Measurements from ENCODE around the gene KIF7.

KIF7 gene

DNA sequence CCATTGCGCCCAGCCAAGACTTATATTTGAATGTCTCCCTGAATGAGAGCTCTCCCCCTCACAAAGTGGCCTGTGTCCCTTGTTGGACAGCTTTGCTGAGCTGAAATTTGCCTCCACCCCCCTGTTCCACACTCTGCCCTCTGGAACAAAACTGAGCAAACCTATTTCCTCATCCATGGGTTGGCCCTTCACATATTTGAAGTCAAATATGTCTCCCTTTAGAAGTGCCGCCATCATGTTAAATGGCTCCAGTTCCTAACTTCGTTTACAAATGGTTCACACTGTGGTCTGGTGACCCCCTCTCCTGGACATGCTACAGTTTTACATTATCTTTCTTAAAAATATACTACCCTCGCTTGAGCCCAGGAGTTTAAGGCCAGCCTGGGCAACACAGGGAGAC lies 19.3 kb upstream of the KIF7 start:
- no peak for DNase-seq (ENCODE audit: low read depth in 2 of 2)
- TF ChIP-seq CTCF (IDR thresholded peaks at IDR 0.05; ENCODE audit: low read depth, low read length): no peak
- H3K4me3 ChIP-seq (replicated peaks in 1 of 2; ENCODE audit: low read depth in 2 of 2, low read length in 2 of 2): no peak overlapping the region

GRCh38 chr15:89673165-89673512 lies 17.9 kb upstream of the KIF7 start:
- peak; percentile 50 for TF ChIP-seq CTCF (IDR thresholded peaks at IDR 0.05; ENCODE audit: low read depth, low read length)
- H3K4me3 ChIP-seq (replicated peaks in 1 of 2; ENCODE audit: low read depth in 2 of 2, low read length in 2 of 2): no peak overlapping the region
- peak; percentile 24 to 36 for DNase-seq (ENCODE audit: low read depth in 2 of 2)

GRCh38 chr15:89672221-89673164 lies 17.2 kb upstream of the KIF7 start:
- TF ChIP-seq CTCF (IDR thresholded peaks at IDR 0.05; ENCODE audit: low read depth, low read length): no peak
- no peak overlapping the region for H3K4me3 ChIP-seq (replicated peaks in 1 of 2; ENCODE audit: low read depth in 2 of 2, low read length in 2 of 2)
- DNase-seq (ENCODE audit: low read depth in 2 of 2): peak; percentile 48 to 77

DNA sequence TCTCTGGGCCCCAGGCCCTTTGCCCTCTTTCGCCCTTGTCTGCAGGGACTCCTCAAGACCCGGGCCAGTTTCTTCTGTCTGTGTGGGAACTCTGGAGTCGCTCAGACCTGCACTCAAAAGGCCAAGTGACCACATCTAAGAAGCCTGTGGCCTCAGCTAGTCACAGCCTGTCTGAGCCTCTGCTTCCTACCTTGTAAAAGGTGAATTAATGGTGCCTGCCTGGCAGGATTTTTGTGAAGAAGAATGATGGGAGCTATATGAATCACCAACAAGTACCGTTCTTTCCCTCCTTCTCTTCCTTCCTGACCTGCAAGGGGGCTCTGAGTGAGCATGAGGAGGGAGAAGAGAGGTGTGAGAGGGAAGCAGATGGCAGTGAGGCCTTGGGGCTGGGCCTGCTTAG lies 16.4 kb upstream of the KIF7 start:
- no peak overlapping the region for H3K4me3 ChIP-seq (replicated peaks in 1 of 2; ENCODE audit: low read depth in 2 of 2, low read length in 2 of 2)
- TF ChIP-seq CTCF (IDR thresholded peaks at IDR 0.05; ENCODE audit: low read depth, low read length): no peak
- no peak for DNase-seq (ENCODE audit: low read depth in 2 of 2)

- no peak for TF ChIP-seq CTCF (IDR thresholded peaks at IDR 0.05; ENCODE audit: low read depth, low read length)
- DNase-seq (ENCODE audit: low read depth in 2 of 2): no peak
- no peak overlapping the region for H3K4me3 ChIP-seq (replicated peaks in 1 of 2; ENCODE audit: low read depth in 2 of 2, low read length in 2 of 2)
Measured at GRCh38 chr15:89670971-89671560, 15.8 kb upstream of the KIF7 start.

- H3K4me3 ChIP-seq (replicated peaks in 1 of 2; ENCODE audit: low read depth in 2 of 2, low read length in 2 of 2): no peak overlapping the region
- TF ChIP-seq CTCF (IDR thresholded peaks at IDR 0.05; ENCODE audit: low read depth, low read length): no peak
- DNase-seq (ENCODE audit: low read depth in 2 of 2): no peak
Measured at GRCh38 chr15:89669941-89670340, 14.7 kb upstream of the KIF7 start.

Data from cardiac fibroblast (primary cell).